Left lung (tissue), 10 donors: ENCODE results near the gene EZH1. TPM values are rescaled to one million over a fixed set of nuclear protein-coding genes. Genes with fewer than 3 reads are reported as not detected.
"Not testable (repeated sequence)": the region's sequence is repeated elsewhere in the genome, so short reads cannot be mapped to it uniquely, and the experiment has no call there.

Experiments
- ATAC-seq: fragments of 200-7000 bp; cut with Tn5 transposase; one replicate; pipeline ENCODE4 v1.9.1; 2020; ENCODE audit warnings: moderate library complexity
- DNase-seq, 4 donors: peaks; one replicate each; pipeline ENCODE4 v3.0.0-alpha.2; 2013 to 2020
- H3K27ac ChIP-seq, 2 donors: fragments of 200-600 bp; sonication (generic) in 1 of 2; one replicate each; pipeline versions ENCODE4 v1.5.0 to v1.8.0; 2020 to 2021
- H3K27me3 ChIP-seq, 2 donors: fragments of 200-600 bp; sonication (generic) in 1 of 2; one replicate each; pipeline versions ENCODE4 v1.5.0 to v1.8.0; 2020 to 2021
- H3K36me3 ChIP-seq, 2 donors: fragments of 200-600 bp; sonication (generic) in 1 of 2; one replicate each; pipeline versions ENCODE4 v1.5.0 to v1.8.0; 2020 to 2021
- H3K4me1 ChIP-seq, 2 donors: fragments of 200-600 bp; one replicate each; pipeline ENCODE4 v1.8.0; 2021
- H3K4me3 ChIP-seq, 2 donors: fragments of 200-600 bp; sonication (generic) in 1 of 2; one replicate each; pipeline versions ENCODE4 v1.5.0 to v1.8.0; 2020 to 2021; ENCODE audit warnings: mild to moderate bottlenecking in 1 of 2
- H3K9me3 ChIP-seq, 2 donors: fragments of 200-600 bp; sonication (generic) in 1 of 2; one replicate each; pipeline versions ENCODE4 v1.5.0 to v1.8.0; 2020 to 2021
- intact Hi-C, 2 donors: fragments of 100-400 bp; cut with DNase I; formaldehyde crosslinking; loops; one replicate each; pipeline versions ENCODE4 v1.11.2 to v1.14.2; 2022
- polyA plus RNA-seq, 6 donors: library from polyadenylated mRNA; unstranded; fragments of 120-200 nt; gene quantifications; one replicate each; pipeline ENCODE4 v1.2.1, GENCODE V29; 2013; ENCODE audit not compliant: insufficient read length in 6 of 6
- total RNA-seq, 2 donors: library from RNA; stranded (reverse); fragmentation: NEBNext Ultra II Directional; extraction: Animal tissue kit (Norgen Biotek cat#: 25700); gene quantifications; one replicate each; pipeline ENCODE4 v1.2.1, GENCODE V29; 2021
- TF ChIP-seq, protein P1 (sequence below), 2 donors: fragments of 200-600 bp; sonication (generic) in 1 of 2; IDR thresholded peaks; one replicate each; pipeline versions ENCODE4 v1.5.0 to v1.8.0; 2021; ENCODE audit warnings: antibody characterized with exemption in 2 of 2
- donor health status: DM: no; HTN: yes; CAD: no.
- donor health status: DM: no; HTN: no; CAD: no.

The EZH1 gene
- total and polyA plus RNA-seq, 8 donors: 31.5 to 45.9 (median 36.8) TPM

DNA sequence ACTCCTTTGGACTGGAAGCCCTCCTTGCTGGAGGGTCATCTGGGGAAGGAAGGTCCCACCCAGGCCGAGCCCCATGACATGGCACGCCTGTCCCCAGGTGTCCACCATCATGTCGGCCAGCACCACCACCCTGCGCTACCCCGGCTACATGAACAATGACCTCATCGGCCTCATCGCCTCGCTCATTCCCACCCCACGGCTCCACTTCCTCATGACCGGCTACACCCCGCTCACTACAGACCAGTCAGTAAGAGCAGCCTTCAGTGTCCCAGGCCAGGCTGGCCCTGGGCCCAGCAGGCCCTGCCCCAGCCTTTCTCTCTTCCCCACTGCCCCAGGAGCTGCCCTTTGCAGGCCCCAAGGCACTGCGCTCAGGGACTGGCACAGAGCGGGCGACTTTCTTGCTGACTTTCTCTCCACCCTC lies 79.2 kb downstream of the EZH1 start:
- Histone ChIP-seq H3K27me3 (peaks cover 0 to 15% of the 10 kb centered on the region in 2 donors), H3K9me3 (no peaks in the 10 kb centered on the region), H3K36me3 (peaks cover 0 to 36% of the 10 kb centered on the region in 2 donors), H3K27ac (no peak overlapping the region), H3K4me3 (no peak overlapping the region), H3K4me1 (peaks cover 9 to 31% of the 10 kb centered on the region in 2 donors)
- intact Hi-C loops: no loop called here
- ATAC-seq (no peak), DNase-seq (no peak)
- TF ChIP-seq, protein P1, sequence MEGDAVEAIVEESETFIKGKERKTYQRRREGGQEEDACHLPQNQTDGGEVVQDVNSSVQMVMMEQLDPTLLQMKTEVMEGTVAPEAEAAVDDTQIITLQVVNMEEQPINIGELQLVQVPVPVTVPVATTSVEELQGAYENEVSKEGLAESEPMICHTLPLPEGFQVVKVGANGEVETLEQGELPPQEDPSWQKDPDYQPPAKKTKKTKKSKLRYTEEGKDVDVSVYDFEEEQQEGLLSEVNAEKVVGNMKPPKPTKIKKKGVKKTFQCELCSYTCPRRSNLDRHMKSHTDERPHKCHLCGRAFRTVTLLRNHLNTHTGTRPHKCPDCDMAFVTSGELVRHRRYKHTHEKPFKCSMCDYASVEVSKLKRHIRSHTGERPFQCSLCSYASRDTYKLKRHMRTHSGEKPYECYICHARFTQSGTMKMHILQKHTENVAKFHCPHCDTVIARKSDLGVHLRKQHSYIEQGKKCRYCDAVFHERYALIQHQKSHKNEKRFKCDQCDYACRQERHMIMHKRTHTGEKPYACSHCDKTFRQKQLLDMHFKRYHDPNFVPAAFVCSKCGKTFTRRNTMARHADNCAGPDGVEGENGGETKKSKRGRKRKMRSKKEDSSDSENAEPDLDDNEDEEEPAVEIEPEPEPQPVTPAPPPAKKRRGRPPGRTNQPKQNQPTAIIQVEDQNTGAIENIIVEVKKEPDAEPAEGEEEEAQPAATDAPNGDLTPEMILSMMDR (IDR thresholded peaks at IDR 0.05): no peak

DNA sequence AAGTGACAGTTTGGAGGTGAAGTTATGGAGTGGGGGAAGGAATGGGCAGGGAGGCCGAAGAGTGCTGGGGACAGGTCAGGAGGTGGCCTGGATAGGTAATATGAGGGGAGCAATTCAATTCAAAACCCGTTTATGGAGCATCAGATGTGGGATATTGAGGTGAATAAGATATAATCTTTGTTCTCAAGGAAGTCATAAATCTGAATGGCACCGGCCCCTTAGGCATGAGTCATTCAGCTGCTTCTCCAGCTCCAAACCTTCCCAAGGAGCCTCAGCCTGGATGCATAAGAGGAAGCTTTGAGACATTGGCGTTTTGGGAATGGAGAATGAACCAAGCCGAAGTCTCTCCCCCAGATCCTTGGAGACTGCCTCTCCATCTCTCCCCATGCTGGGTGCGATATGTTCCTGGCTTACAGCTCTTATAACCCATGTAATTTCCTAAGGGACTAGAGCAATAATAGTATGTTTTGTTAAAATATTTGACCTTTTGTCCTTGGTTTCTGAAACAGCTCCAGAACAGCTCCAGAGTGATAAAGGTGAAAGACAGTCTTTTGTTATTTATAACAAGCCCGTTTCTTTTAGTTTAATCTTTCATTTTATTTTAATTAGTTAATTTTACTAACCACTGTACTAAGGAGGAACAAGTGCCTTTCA lies 84.0 kb downstream of the EZH1 start:
- intact Hi-C loops: no loop called here
- H3K9me3 ChIP-seq: no peaks in the 10 kb centered on the region
- DNase-seq: no peak
- H3K27ac ChIP-seq: no peak overlapping the region
- peaks cover 0 to 14% of the 10 kb centered on the region in 2 donors for H3K4me1 ChIP-seq
- TF ChIP-seq, protein P1 (IDR thresholded peaks at IDR 0.05): no peak
- no peak for ATAC-seq
- H3K27me3 ChIP-seq: no peaks in the 10 kb centered on the region
- no peak overlapping the region for H3K4me3 ChIP-seq
- H3K36me3 ChIP-seq: peaks cover 0 to 8% of the 10 kb centered on the region in 2 donors

DNA sequence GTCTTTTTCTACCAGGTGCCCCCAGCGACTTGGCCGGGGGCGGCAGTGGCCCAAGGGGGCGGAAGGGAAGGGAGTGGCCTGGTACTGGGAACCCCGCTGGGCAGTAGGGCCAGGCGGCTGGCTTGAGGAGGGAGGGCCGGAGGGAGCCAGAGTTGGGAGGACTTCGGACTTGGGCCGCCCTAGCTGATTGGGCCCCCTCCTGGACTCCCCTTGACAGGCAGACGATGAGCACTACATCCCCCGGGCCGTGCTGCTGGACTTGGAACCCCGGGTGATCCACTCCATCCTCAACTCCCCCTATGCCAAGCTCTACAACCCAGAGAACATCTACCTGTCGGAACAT lies 84.9 kb downstream of the EZH1 start:
- DNase-seq, intact Hi-C loops, H3K9me3 ChIP-seq, H3K27me3 ChIP-seq, H3K36me3 ChIP-seq, H3K27ac ChIP-seq: not testable (repeated sequence)
- H3K4me1 ChIP-seq: peaks cover 0 to 14% of the 10 kb centered on the region in 2 donors
- peak overlapping the region; percentile 70 to 85 for H3K4me3 ChIP-seq
- ATAC-seq: peak; percentile 12

DNA sequence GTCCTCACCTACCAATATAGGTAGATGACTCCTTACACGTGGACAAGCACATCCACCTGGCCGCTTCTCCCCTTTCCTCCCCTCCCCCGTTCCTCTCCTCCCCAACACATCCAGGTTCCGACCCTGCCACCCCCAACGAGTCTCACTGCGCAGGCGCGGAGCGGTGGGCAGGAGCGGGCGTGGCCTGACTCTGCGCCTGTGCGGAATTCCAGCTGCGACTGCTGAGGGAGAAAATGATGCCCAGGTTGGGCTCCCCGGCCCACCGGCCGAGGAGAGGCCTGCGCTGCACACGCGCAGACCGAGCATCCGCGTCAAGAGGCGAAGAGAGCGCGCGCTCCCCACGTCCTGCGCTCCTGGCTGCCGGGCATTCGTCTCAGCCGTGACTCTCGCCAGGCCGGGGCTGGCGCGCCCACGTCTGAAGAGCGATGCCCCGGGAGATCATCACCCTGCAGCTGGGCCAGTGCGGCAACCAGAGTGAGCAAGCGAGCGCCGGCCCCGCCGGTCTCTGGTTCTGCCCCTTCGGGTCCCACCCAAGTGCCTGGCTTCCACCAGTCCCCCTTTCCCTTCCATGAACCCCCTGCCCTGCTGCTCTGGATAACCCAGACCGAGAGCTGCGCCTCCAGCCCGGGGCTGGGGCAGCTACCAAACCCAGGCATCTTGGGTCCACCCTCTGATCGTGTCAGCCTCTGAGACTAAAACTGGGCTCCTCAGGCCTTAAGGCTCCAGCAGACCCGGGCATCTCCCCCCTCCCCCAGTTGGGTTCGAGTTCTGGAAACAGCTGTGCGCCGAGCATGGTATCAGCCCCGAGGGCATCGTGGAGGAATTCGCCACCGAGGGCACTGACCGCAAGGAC lies 85.5 kb downstream of the EZH1 start, which contains the start of gene TUBG2:
Gene TUBG2 (plus strand): TSS at position 206 of the 853 bp plus-strand sequence. CDS start 220 bp downstream, at position 426.
- peak; percentile 85 to 95 (median 92) for DNase-seq
- Histone ChIP-seq H3K27me3 (peaks cover 0 to under 1% of the 10 kb centered on the region in 2 donors), H3K4me1 (peaks cover 0 to 14% of the 10 kb centered on the region in 2 donors), H3K27ac (peak within 1 kb of the TSS; percentile 67 to 70), H3K36me3 (peaks cover 0 to 3% of the 10 kb centered on the region in 2 donors), H3K9me3 (no peaks in the 10 kb centered on the region), H3K4me3 (peak within 1 kb of the TSS; percentile 70 to 85)
- TF ChIP-seq, protein P1 (IDR thresholded peaks at IDR 0.05): no peak
- peak; percentile 95 for ATAC-seq
- intact Hi-C loops: no loop called here

DNA sequence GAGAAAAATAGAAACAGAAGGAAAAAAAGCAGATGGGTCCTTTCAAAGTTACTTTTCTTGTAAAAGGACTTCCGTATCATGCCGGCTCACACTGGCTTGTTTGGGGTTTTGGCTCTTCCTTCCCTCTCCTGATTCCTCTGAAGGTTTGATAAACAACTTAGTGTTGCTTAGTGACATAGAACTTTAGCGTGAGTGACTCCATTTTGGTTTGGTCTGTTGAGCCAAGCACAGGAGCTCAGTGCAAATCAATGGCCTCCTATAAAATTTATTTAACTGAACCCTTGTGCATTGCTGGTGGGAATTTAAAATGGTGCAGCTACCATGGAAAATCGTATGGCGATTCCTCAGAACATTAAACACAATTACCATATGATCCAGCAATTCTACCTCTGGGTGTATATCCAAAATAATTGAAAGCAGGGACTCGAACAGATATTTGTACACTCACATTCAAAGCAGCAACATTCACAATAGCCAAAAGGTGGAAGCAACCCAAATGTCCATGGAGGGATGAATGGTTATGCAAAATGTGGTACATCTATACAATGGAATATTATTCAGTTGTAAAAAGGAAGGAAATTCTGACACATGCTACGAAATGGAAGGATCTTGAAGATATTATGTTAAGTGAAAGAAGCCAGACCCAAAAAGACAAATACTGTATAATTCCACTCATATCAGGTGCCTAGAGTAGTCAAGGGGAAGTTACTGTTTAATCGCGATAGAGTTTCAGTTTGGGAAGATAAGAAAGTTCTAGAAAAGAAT lies 86.8 kb downstream of the EZH1 start:
- peaks cover 0 to 14% of the 10 kb centered on the region in 2 donors for H3K27me3 ChIP-seq
- ATAC-seq (no peak), DNase-seq (no peak)
- intact Hi-C loops: no loop called here
- H3K27ac ChIP-seq: no peak overlapping the region
- no peaks in the 10 kb centered on the region for H3K9me3 ChIP-seq
- TF ChIP-seq, protein P1 (IDR thresholded peaks at IDR 0.05): no peak
- H3K4me3 ChIP-seq: no peak overlapping the region
- H3K4me1 ChIP-seq: peaks cover 0 to 18% of the 10 kb centered on the region in 2 donors
- H3K36me3 ChIP-seq: no peaks in the 10 kb centered on the region
